H1 (cell line): ENCODE results near the gene NAV2.

ENCODE experiments used
- ATF2 ChIP-seq: IDR thresholded peaks from 2 replicates; pipeline ENCODE4 v1.6.1; 2012; ENCODE audit warnings: low read length, inconsistent platforms
- CEBPB ChIP-seq: IDR thresholded peaks from 2 replicates; pipeline ENCODE4 v1.6.1; 2012; ENCODE audit warnings: low read depth, low read length
- CTCF ChIP-seq, 3 experiments: IDR thresholded peaks; 1 replicate in 2 of 3; 2 replicates in 1 of 3; pipeline versions ENCODE4 v1.5.1 to v1.6.1; 2011; ENCODE audit warnings: low read length in 3 of 3, mild to moderate bottlenecking in 3 of 3, inconsistent platforms in 2 of 3, low read depth in 1 of 3, moderate library complexity in 1 of 3; ENCODE audit not compliant: insufficient read depth in 1 of 3; ENCODE audit errors: control extremely low read depth in 1 of 3
- EGR1 ChIP-seq: IDR thresholded peaks from 2 replicates; pipeline ENCODE4 v1.6.1; 2011; ENCODE audit warnings: low read depth, low read length, borderline replicate concordance
- EP300 ChIP-seq, 2 experiments: IDR thresholded peaks; 1 replicate in 1 of 2; 2 replicates in 1 of 2; pipeline ENCODE4 v1.6.1; 2011 to 2012; ENCODE audit warnings: low read depth in 2 of 2, low read length in 2 of 2, mild to moderate bottlenecking in 2 of 2, borderline replicate concordance in 1 of 2, inconsistent platforms in 1 of 2, moderate library complexity in 1 of 2
- JUN ChIP-seq: IDR thresholded peaks from 2 replicates; pipeline ENCODE4 v1.6.1; 2011; ENCODE audit warnings: low read depth, mild to moderate bottlenecking, improper control_type of control experiment, low read length
- MAX ChIP-seq: IDR thresholded peaks from 2 replicates; pipeline ENCODE4 v1.6.1; 2012; ENCODE audit warnings: inconsistent platforms
- NRF1 ChIP-seq: IDR thresholded peaks from 2 replicates; pipeline ENCODE4 v1.6.1; 2011; ENCODE audit warnings: mild to moderate bottlenecking, low read depth, low read length, improper control_type of control experiment
- POLR2A ChIP-seq, 2 experiments: IDR thresholded peaks; 1 replicate in 1 of 2; 2 replicates in 1 of 2; pipeline ENCODE4 v1.6.1; 2011; ENCODE audit warnings: low read depth in 2 of 2, low read length in 2 of 2, mild to moderate bottlenecking in 2 of 2; ENCODE audit errors: control extremely low read depth in 1 of 2
- RNF2 ChIP-seq: fragments of 200-900, 300-1000 bp; sonication (generic); IDR thresholded peaks from 2 replicates; pipeline ENCODE4 v1.7.1; 2016; ENCODE audit warnings: borderline replicate concordance, low read depth, mild to moderate bottlenecking, antibody characterized with exemption, low read length; ENCODE audit not compliant: poor library complexity, severe bottlenecking; ENCODE audit errors: missing control alignments
- USF2 ChIP-seq: IDR thresholded peaks from 2 replicates; pipeline ENCODE4 v1.6.1; 2011; ENCODE audit warnings: low read length, improper control_type of control experiment

GRCh38 chr11:19694796-19695345, 17.8 kb upstream of the NAV2 start:
- no peak for TF ChIP-seq USF2
- no peak for TF ChIP-seq MAX
- TF ChIP-seq POLR2A (IDR thresholded peaks at IDR 0.05; ENCODE audit: control extremely low read depth in 1 of 2, low read depth in 2 of 2, low read length in 2 of 2): no peak
- no peak for TF ChIP-seq CTCF (IDR thresholded peaks at IDR 0.05; ENCODE audit: control extremely low read depth in 1 of 3, insufficient read depth in 1 of 3, low read depth in 1 of 3, low read length in 3 of 3)
- no peak for TF ChIP-seq NRF1
- no peak for TF ChIP-seq JUN
- TF ChIP-seq RNF2: no peak
- no peak for TF ChIP-seq CEBPB
- no peak for TF ChIP-seq ATF2
- no peak for TF ChIP-seq EGR1
- TF ChIP-seq EP300 (IDR thresholded peaks at IDR 0.05; ENCODE audit: borderline replicate concordance in 1 of 2, low read depth in 2 of 2, low read length in 2 of 2): no peak
